ENCODE data around the gene FBXO47. TPM values are rescaled to one million over a fixed set of nuclear protein-coding genes. Genes with fewer than 3 reads are reported as not detected.

Gene FBXO47
- total and polyA plus RNA-seq, 10 of the 15 experiments (the other 5 are each of a cell fraction or from before 2014, with no cell fraction given) = 0.04 to 0.06 (median 0.06) TPM; not detected in 7

DNA sequence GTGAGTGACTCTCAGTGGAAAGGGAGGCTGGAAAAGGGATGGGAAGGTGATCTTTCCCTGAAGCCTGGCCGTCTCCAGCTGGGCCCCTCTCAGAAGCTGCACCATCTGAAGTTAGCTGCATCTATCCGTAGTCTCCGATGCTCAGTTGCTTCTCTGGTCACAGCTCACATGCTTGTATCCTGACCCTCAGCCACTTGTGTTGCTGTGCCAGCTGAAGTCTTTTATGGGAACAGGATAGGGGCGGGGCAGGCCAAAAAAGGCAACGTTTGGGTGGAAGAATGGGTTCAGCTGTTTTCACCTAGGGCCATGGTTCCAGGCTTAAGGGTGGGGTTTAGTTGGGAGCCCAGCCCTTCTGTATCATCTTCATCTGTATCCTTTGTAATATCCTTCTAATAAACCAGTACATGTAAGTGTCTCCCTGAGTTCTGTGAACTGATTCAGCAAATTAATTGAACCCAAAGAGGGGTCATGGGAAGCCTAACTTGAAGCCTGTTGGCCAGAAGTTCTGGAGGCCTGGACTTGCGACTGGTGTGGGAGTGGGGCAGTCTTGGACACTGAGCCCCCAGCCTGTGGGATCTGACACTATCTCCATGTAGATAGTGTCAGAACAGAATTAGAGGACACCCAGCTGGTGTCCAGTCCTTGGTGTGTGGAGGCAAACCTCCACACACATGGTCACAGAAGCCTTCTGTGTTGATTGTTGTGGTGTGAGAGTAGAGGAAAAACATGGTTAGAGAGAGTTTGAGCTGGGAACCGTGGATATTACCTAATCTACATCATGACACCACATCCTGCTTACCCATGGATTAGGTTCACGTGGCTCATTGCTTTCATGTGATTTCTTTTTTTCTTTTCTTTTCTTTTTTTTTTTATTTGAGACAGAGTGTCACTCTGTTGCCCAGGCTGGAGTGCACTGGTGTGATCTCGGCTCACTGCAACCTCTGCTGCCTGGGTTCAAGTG, 49.3 kb upstream of the FBXO47 start:
- no peaks in the 10 kb centered on the region for H3K79me2 ChIP-seq (ENCODE audit: control insufficient read depth, insufficient read depth, low read length)
- POLR2A ChIA-PET = no interaction called here
- no peak for DNase-seq (ENCODE audit: low read depth, low spot score)
- SMC1A ChIA-PET (ENCODE audit: uncharacterized antibody, unreplicated experiment) = interaction anchor here (0.7 to 1.2 kb wide), 2 partner anchors 33 to 73 kb away, joined by 3 to 5 read pairs; no protein-coding TSS in a partner anchor
- no peaks in the 10 kb centered on the region for H3K36me3 ChIP-seq (ENCODE audit: control insufficient read depth in 2 of 2, insufficient read depth in 2 of 2, low read length in 1 of 2)
- H3K9me3 ChIP-seq (replicated peaks; ENCODE audit: control insufficient read depth, insufficient read depth, low read length) = no peaks in the 10 kb centered on the region
- FAIRE-seq = no peak
- in situ Hi-C loops (cut with MboI) = no loop called here
- no peak overlapping the region for H2AFZ ChIP-seq (ENCODE audit: control insufficient read depth, low read depth, low read length)
- no peak overlapping the region for H3K9ac ChIP-seq (ENCODE audit: control insufficient read depth, insufficient read depth, low read length)
- no peaks in the 10 kb centered on the region for H4K20me1 ChIP-seq (ENCODE audit: control insufficient read depth, insufficient read depth)
- CTCF ChIA-PET = interaction anchor here (0.6 to 1.3 kb wide), 3 partner anchors 31 to 148 kb away, joined by 3 to 4 read pairs (median 3); no protein-coding TSS in a partner anchor
- no TSS peak for BruUV-seq (replicated peaks)
- RAD21 ChIA-PET (ENCODE audit: unreplicated experiment) = interaction anchor here (1.0 kb wide), 1 partner anchor 228 kb away, joined by 3 read pairs; no protein-coding TSS in a partner anchor
- 0 out of 2 replicates have a peak, but pooled peaks cover 3% of the 10 kb centered on the region for H3K4me1 ChIP-seq (ENCODE audit: control insufficient read depth, insufficient read depth, low read length)
- TF ChIP-seq RELA (IDR thresholded peaks at IDR 0.05; ENCODE audit: borderline replicate concordance, partially characterized antibody) (no peak), SMAD1 (IDR thresholded peaks at IDR 0.05; ENCODE audit: low read depth, partially characterized antibody) (no peak), CBX5 (IDR thresholded peaks at IDR 0.05; ENCODE audit: low read depth) (no peak), JUNB (IDR thresholded peaks at IDR 0.05) (no peak), CEBPB (IDR thresholded peaks at IDR 0.05; ENCODE audit: borderline replicate concordance in 1 of 2, low read depth in 2 of 2, low read length in 2 of 2) (no peak), ZNF207 (IDR thresholded peaks at IDR 0.05; ENCODE audit: borderline replicate concordance) (no peak), BMI1 (IDR thresholded peaks at IDR 0.05; ENCODE audit: borderline replicate concordance) (no peak), CHD1 (IDR thresholded peaks at IDR 0.05; ENCODE audit: low read depth, low read length) (no peak)
- TF ChIP-seq, protein P1, sequence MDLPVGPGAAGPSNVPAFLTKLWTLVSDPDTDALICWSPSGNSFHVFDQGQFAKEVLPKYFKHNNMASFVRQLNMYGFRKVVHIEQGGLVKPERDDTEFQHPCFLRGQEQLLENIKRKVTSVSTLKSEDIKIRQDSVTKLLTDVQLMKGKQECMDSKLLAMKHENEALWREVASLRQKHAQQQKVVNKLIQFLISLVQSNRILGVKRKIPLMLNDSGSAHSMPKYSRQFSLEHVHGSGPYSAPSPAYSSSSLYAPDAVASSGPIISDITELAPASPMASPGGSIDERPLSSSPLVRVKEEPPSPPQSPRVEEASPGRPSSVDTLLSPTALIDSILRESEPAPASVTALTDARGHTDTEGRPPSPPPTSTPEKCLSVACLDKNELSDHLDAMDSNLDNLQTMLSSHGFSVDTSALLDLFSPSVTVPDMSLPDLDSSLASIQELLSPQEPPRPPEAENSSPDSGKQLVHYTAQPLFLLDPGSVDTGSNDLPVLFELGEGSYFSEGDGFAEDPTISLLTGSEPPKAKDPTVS (IDR thresholded peaks at IDR 0.05; ENCODE audit: low read depth, low read length) = no peak
- TF ChIP-seq, protein P2, sequence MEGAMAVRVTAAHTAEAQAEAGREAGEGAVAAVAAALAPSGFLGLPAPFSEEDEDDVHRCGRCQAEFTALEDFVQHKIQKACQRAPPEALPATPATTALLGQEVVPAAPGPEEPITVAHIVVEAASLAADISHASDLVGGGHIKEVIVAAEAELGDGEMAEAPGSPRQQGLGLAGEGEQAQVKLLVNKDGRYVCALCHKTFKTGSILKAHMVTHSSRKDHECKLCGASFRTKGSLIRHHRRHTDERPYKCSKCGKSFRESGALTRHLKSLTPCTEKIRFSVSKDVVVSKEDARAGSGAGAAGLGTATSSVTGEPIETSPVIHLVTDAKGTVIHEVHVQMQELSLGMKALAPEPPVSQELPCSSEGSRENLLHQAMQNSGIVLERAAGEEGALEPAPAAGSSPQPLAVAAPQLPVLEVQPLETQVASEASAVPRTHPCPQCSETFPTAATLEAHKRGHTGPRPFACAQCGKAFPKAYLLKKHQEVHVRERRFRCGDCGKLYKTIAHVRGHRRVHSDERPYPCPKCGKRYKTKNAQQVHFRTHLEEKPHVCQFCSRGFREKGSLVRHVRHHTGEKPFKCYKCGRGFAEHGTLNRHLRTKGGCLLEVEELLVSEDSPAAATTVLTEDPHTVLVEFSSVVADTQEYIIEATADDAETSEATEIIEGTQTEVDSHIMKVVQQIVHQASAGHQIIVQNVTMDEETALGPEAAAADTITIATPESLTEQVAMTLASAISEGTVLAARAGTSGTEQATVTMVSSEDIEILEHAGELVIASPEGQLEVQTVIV (IDR thresholded peaks at IDR 0.05; ENCODE audit: borderline replicate concordance, partially characterized antibody) = no peak
- TF ChIP-seq, protein P3, sequence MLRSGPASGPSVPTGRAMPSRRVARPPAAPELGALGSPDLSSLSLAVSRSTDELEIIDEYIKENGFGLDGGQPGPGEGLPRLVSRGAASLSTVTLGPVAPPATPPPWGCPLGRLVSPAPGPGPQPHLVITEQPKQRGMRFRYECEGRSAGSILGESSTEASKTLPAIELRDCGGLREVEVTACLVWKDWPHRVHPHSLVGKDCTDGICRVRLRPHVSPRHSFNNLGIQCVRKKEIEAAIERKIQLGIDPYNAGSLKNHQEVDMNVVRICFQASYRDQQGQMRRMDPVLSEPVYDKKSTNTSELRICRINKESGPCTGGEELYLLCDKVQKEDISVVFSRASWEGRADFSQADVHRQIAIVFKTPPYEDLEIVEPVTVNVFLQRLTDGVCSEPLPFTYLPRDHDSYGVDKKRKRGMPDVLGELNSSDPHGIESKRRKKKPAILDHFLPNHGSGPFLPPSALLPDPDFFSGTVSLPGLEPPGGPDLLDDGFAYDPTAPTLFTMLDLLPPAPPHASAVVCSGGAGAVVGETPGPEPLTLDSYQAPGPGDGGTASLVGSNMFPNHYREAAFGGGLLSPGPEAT (IDR thresholded peaks at IDR 0.05; ENCODE audit: low read depth) = no peak
- intact Hi-C loops (cut with micrococcal nuclease; ENCODE audit: unreplicated experiment) = no loop called here
- no peak for ATAC-seq
- H3K4me2 ChIP-seq (ENCODE audit: control insufficient read depth, insufficient read depth) = no peak overlapping the region
- no peak overlapping the region for H3K27ac ChIP-seq (ENCODE audit: control insufficient read depth, insufficient read depth)
- H3K27me3 ChIP-seq (replicated peaks in 1 of 2; ENCODE audit: control insufficient read depth in 2 of 2, insufficient read depth in 2 of 2, low read length in 1 of 2) = no peaks in the 10 kb centered on the region
- 35% methylated on average over 9 of the region's 9 CpGs for WGBS (ENCODE audit: insufficient coverage, insufficient replicate concordance, low lambda C conversion rate, missing lambda C conversion rate)
- no peak overlapping the region for H3K4me3 ChIP-seq
